IPS-18c (cell line): ENCODE measurements around the gene ARHGAP1.
A peak's percentile ranks its signal among the peaks of the same experiment; 100 is the strongest.

ENCODE experiments used
- H3K4me3 ChIP-seq: 2 replicates; pipeline ENCODE4 v1.7.0; 2013; ENCODE audit warnings: low read depth, mild to moderate bottlenecking, low read length, moderate library complexity; ENCODE audit not compliant: insufficient read depth
- H3K9me3 ChIP-seq: one replicate; pipeline ENCODE4 v1.6.1; 2013; ENCODE audit warnings: mild to moderate bottlenecking, low read length, moderate library complexity; ENCODE audit not compliant: control insufficient read depth, insufficient read depth

Gene ARHGAP1

GRCh38 chr11:46705070-46705688, 4.8 kb upstream of the ARHGAP1 start:
- Histone ChIP-seq H3K4me3 (no peak overlapping the region), H3K9me3 (no peaks in the 10 kb centered on the region)

- H3K9me3 ChIP-seq, result no peaks in the 10 kb centered on the region
- peak overlapping the region; percentile 86 for H3K4me3 ChIP-seq
Observed at GRCh38 chr11:46701078-46701654, 747 bp upstream of the ARHGAP1 start.

GRCh38 chr11:46698597-46698996, 1.8 kb downstream of the ARHGAP1 start:
- Histone ChIP-seq H3K9me3 (no peaks in the 10 kb centered on the region), H3K4me3 (no peak overlapping the region)

GRCh38 chr11:46697723-46698122, 2.7 kb downstream of the ARHGAP1 start:
- Histone ChIP-seq H3K4me3 (no peak overlapping the region), H3K9me3 (no peaks in the 10 kb centered on the region)

- H3K4me3 ChIP-seq, result no peak overlapping the region
- H3K9me3 ChIP-seq, result no peaks in the 10 kb centered on the region
Observed at GRCh38 chr11:46697303-46697702, 3.1 kb downstream of the ARHGAP1 start.

GRCh38 chr11:46696212-46696558, 4.2 kb downstream of the ARHGAP1 start:
- Histone ChIP-seq H3K4me3 (no peak overlapping the region), H3K9me3 (no peaks in the 10 kb centered on the region)

- H3K4me3 ChIP-seq, result no peak overlapping the region
Observed at GRCh38 chr11:46695345-46696211, 4.8 kb downstream of the ARHGAP1 start.

GRCh38 chr11:46694607-46695006, 5.8 kb downstream of the ARHGAP1 start:
- no peaks in the 10 kb centered on the region for H3K9me3 ChIP-seq

More at GRCh38 chr11:46695345-46696211, 4.8 kb downstream of the ARHGAP1 start:
- H3K9me3 ChIP-seq, result no peaks in the 10 kb centered on the region

GRCh38 chr11:46694072-46694471, 6.3 kb downstream of the ARHGAP1 start:
- Histone ChIP-seq H3K9me3 (no peaks in the 10 kb centered on the region), H3K4me3 (no peak overlapping the region)

More at GRCh38 chr11:46694607-46695006, 5.8 kb downstream of the ARHGAP1 start:
- no peak overlapping the region for H3K4me3 ChIP-seq

- H3K9me3 ChIP-seq, result no peaks in the 10 kb centered on the region
- H3K4me3 ChIP-seq, result no peak overlapping the region
Observed at GRCh38 chr11:46693597-46694012, 6.8 kb downstream of the ARHGAP1 start.

- no peak overlapping the region for H3K4me3 ChIP-seq
- no peaks in the 10 kb centered on the region for H3K9me3 ChIP-seq
Observed at GRCh38 chr11:46692450-46692849, 8.0 kb downstream of the ARHGAP1 start.

GRCh38 chr11:46690702-46691101, 9.7 kb downstream of the ARHGAP1 start:
- no peaks in the 10 kb centered on the region for H3K9me3 ChIP-seq
- no peak overlapping the region for H3K4me3 ChIP-seq

- no peak overlapping the region for H3K4me3 ChIP-seq
- no peaks in the 10 kb centered on the region for H3K9me3 ChIP-seq
Observed at GRCh38 chr11:46686886-46687795, 13.3 kb downstream of the ARHGAP1 start.

- Histone ChIP-seq H3K4me3 (no peak overlapping the region), H3K9me3 (no peaks in the 10 kb centered on the region)
Observed at GRCh38 chr11:46684367-46684766, 16.1 kb downstream of the ARHGAP1 start.

GRCh38 chr11:46682773-46683752, 17.4 kb downstream of the ARHGAP1 start:
- Histone ChIP-seq H3K4me3 (no peak overlapping the region), H3K9me3 (no peaks in the 10 kb centered on the region)

GRCh38 chr11:46681814-46682213, 18.6 kb downstream of the ARHGAP1 start:
- Histone ChIP-seq H3K9me3 (no peaks in the 10 kb centered on the region), H3K4me3 (no peak overlapping the region)
